Activated naive CD8-positive, alpha-beta T cell treated with anti-CD3 and anti-CD28 coated beads, Interleukin-2, amount 50 U/mL, for 16 hours (primary cell): Measurements from ENCODE around the gene ISLR.

Experiments used
- DNase-seq: peaks from one replicate; pipeline ENCODE4 v3.0.0-alpha.2; 2020; ENCODE audit warnings: low read depth, low spot score

The ISLR gene

DNA sequence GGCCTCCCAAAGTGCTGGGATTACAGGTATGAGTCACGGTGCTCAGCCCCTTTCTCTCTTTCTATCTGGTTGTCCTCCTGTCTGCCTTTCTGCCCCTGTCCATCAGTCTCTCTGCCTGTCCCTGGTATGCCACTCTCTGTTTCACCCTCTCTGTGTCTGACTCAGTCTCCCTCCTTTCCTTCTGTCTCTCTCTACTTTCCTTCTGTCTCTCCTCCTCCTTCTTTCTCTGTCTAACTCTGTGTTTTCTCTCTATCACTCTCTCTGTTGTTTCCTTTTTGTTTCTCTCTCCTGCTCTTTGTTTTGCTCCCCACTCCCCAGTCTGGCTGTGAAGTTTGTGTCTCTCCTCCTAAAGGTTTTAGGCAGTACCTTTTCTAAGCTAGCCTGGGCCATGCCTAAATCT, 38.1 kb downstream of the ISLR start:
- DNase-seq, result no peak

- no peak for DNase-seq
Observed at GRCh38 chr15:74212494-74212893, 39.0 kb downstream of the ISLR start.

- no peak for DNase-seq
Observed at GRCh38 chr15:74213858-74214284, 40.4 kb downstream of the ISLR start.

GRCh38 chr15:74214324-74215021, 41.0 kb downstream of the ISLR start:
- DNase-seq, result no peak

DNA sequence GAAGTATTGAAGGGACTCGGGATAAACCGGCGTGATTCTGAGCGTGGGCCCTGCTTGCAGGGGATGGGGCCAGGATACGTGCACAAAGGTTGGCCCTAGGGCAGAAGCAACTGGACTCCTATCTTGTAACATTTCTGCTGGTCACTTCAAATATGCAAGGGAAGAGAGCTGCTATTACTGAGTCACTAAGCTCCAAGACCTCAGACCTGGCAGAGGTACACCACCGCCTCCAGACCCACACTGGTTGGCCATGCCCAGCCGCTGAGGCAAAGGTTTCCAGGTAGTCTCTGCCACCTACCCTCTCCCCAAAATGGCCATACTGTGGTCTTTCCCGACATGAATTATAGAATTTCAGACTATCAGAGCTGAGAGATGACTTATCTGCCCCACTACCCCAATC, 42.4 kb downstream of the ISLR start:
- no peak for DNase-seq

GRCh38 chr15:74216949-74217348, 43.4 kb downstream of the ISLR start:
- no peak for DNase-seq

GRCh38 chr15:74217907-74218885, 44.7 kb downstream of the ISLR start:
- DNase-seq, result no peak

DNA sequence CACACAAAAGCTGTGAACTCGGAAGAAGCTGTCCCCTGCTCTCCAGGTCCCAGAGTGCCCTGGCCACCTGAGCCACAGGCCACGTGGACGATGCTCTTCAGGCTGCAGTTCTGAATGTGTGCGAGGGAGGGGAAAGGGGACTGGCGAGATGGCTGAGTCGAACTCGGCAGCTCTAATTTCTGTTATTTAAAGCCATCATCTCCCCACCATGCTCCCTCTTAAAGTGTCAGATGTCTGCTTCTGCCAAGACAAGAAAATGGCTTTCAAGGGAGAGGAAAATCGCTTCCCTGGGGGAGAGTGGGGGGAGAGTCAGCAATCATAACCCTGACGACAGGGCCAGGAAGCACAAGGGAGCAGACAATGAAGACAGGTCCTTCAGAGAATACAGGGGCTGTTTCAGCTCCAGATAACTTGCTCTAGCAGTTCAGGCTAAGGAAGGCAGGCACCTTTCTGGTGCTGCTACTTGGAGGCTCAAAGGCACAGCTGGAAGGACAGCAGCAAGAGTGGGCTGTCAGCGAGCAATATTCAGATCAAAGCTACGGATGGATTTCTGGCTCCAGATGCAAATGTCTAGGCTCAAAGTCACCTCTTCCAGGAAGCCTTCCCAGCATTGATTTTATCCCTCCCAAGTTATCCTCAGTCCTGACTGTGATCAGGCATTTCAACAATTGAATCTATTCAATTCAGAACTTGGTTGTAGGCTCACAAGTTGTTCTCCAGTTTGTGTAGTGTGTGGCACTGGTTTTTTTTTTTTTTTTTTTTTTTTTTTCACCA, 47.2 kb downstream of the ISLR start:
- no peak for DNase-seq

GRCh38 chr15:74221399-74222239, 48.1 kb downstream of the ISLR start:
- DNase-seq, result no peak

GRCh38 chr15:74222240-74223119, 49.0 kb downstream of the ISLR start:
- no peak for DNase-seq

DNA sequence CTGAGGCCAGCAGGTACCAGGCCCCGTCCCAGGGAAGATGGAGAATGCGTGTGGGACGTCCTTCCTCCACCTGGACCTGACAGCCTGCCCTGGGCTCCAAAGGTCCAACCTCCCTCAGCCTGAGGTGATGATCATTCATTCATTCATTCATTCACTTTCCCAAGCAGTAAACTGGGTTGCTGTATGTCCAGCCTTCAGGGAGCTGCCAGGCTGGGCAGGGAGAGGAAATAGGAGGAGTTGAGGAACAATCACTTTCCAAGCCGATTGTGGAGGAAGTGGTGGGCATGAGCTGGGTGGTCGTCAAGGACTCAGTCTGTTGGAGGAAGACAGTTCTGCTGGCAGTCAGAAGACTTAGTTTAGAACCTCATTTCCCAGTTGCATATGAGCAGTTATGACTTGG, 52.4 kb downstream of the ISLR start:
- DNase-seq, result no peak
